Skin of body (tissue), 2 donors: ENCODE data around the gene SYCP2. TPM values are rescaled to one million over a fixed set of nuclear protein-coding genes. Genes with fewer than 3 reads are reported as not detected.
"Not testable (repeated sequence)": the region's sequence is repeated elsewhere in the genome, so short reads cannot be mapped to it uniquely, and the experiment has no call there.

Source experiments
- DNase-seq: peaks from one replicate; lab custom pipeline; 2025; lab: John Stamatoyannopoulos, UW
- total RNA-seq: library from RNA; depleted of rRNA; stranded (reverse); fragments of >200 nt; gene quantifications from one replicate; pipeline ENCODE4 v1.2.3, GENCODE V29; 2014

The SYCP2 gene
- total RNA-seq, 1 donor from 2014 or later = 5.8 TPM

DNA sequence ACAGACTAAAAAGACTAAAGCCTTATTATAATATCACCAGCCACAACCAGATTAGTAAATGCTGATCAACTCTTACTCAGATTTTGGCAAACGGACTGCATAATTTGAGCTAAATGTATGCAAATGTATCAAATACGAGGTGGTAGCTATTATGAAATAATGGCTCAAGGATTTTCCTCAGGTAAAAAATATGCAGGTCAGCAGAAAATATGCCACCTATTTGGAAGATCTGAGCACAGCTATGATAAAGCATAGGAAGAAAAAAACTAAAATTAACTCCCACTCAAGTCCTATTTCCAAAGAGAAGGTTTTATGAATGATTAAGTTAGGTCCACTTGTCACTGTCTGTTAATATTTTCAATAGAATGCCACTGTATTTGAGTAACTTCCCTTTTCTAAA is 22.4 kb downstream of the SYCP2 start:
- no peak for DNase-seq

DNA sequence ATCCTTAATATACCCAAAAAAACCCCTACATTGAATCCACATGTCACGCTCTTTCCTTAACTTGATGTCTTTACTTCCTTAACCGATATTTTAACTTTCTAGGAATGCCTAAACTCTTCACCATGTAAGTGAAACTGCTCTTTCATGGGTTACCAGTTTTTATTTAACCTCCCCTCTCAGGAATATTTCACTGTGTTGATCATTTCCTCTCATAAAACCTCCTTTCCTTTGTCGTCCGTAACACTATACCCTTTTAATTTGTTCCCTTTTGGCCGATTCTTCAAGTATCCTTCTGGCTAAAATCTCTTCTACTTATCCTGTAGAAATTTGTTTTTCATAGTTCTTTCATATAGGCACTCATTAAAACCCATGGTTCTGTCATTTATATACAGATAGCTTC is 24.6 kb downstream of the SYCP2 start:
- DNase-seq = no peak

DNA sequence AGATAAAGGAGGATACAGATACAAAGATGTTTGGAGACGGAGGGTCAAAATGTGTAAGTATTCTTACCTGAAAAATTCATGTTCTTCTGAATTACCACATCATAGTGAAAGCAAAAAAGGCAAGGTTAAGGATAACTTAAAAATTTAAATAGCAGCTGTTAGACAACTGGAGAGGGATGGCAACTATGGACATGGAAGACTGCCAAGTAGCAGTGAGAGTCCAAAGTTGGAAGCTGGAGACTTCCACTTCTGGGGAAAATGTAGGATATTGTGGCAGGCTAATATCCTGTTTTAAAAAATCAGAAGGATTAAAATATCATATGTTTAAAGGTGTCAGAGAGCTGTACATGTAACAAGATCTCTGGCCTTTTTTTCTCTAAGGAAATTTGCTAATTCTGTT is 29.8 kb downstream of the SYCP2 start:
- no peak for DNase-seq

DNA sequence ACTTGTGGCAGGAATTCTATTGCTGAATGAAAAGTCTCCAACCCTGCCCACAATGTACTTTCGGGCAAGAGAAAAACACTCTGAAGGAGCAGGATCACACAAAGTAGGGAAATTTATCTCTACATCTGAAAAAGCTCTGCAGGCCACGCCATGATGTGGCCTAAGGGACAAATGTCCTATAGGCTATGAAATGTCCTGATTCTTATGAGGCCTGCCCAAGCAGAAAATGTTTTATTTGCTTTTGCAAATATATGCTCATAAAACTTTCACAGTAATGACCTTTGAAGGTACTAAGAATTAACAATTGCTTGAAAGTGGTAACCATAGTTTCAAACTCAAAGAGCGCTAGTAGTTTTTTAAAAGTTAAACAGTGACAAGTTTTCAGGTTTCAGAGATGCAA is 31.0 kb downstream of the SYCP2 start:
- DNase-seq = no peak

DNA sequence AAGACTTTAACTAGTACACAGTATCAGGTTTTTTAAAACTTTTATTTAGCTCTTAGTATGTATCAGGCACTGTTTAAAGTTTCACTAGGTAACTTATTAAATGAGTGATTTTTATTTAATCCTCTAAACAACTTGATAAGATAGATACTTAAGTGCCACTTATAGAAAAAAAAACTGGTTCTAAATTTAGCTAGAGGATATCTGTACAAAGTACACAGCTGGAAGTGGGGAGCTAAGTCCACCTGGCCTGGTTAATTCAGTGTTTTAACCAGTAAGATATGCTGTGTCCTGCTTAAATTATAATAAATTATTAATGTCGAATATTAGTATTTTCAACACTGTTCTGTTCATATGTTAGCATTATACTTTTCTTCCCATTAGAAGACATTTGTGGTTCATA is 37.5 kb downstream of the SYCP2 start:
- no peak for DNase-seq

DNA sequence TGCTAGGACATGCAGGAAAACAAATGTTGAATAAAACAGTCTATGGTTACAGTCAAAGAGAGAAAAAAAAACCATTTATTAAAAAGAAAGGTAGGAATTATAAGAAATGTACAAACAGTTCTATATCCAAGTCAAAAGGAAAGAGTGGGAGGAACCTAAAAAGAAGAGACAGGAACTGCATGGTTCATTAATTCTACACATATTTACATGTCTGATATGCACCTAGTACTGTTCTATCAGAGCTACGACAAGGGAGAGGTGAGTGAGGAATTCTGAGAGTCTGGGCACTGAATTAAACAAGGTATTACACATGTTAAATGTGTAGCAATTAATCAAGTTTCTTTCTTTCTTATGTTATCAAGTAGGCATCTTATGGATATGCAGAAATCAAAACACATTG is 41.9 kb downstream of the SYCP2 start:
- DNase-seq = no peak

DNA sequence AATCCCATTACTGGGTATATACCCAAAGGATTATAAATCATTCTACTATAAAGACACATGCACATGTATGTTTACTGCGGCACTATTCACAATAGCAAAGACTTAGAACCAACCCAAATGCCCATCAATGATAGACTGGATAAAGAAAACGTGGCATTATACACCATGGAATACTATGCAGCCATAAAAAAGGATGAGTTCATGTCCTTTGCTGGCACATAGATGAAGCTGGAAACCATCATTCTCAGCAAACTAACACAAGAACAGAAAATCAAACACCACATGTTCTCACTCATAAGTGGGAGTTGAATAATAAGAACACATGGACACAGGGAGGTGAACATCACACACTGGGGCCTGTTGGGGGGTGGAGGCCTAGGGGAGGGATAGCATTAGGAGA is 43.4 kb downstream of the SYCP2 start:
- DNase-seq = not testable (repeated sequence)

DNA sequence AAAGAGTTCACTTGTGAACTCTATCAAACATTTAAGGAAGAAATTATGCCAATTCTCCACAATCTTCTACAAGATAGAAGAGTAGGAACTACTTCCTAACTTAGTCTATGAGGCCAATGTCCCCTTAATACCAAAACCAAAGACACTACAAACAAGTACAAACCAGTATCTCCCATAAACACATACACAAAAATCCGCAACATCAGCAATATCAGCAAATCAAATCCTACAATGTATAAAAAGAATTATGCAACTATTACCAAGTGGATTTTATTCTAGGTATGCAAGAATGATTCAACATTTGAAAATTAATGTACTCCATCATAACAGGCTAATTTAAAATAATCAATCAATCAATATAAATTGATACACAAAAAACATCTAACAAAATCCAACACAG is 45.4 kb downstream of the SYCP2 start:
- DNase-seq = no peak

DNA sequence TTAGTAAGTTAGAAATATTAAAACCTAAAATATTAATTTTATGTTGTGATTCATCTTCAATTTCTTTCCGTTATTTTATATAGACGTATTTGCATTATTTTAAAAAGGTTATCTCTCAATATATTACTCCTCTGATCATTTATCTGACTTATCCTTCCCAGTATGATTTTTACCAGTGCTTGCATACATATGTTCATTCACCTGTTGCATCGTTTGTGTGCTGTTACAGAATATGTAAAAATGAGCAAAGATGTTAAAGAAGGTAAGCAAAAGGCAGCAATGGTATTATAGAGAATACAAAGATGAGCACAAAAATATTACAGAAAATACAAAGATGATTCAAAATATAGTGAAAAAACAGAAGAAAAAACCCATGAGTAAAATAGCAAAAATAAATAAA is 48.9 kb downstream of the SYCP2 start:
- DNase-seq = no peak

DNA sequence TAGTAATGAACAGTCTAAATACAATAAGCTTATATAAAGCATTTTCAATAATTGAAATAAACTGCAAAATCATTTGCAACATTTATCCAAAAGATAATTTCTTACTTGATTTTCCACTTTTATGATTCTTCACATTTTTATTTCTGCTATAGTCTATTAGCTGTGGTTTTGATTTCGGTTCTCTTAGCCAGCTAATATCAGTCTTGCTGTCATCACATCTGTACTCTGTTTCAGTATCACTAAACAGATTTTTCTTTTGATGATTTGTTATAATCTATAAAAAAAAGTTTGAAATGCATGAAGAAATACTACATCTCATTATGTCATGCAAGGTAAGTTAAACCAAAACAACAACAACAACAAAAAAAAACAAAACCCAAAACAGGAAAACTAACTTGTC is 53.2 kb downstream of the SYCP2 start:
- no peak for DNase-seq

DNA sequence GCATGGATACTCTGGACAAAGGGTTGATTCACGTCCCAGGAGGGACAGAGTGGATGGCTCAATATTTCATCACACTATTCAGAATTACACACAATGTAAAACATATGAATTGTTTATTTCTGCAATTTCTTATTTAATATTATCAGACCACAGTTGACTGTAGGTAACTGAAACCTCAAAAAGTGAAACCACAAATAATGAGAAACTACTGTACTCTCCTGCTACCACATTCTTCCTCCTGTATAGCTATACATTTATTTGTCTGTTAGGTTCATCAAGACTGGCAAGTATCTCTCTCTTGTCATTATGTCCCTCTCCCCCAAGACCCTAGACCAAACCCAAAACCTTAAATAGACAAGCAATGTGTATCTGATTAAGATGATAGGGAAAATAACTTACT is 60.0 kb downstream of the SYCP2 start:
- no peak for DNase-seq

DNA sequence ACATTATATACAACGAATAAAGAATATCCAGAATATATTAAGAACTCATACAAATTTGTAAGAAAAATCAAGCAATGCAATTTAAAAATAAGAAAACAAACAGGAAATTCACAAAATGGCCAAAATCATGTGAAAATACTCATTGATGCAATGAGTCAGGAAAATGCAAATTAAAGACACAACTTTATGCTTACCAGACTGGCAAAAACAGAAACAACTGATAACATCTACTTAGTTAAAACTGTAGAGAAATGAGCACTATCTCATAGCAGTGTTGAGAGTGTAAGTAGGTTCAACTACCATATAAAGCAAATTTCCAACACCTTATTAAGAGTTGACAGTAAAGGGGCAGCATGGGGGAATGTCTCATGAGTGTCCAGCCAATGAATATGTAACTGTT is 62.3 kb downstream of the SYCP2 start:
- DNase-seq = no peak

DNA sequence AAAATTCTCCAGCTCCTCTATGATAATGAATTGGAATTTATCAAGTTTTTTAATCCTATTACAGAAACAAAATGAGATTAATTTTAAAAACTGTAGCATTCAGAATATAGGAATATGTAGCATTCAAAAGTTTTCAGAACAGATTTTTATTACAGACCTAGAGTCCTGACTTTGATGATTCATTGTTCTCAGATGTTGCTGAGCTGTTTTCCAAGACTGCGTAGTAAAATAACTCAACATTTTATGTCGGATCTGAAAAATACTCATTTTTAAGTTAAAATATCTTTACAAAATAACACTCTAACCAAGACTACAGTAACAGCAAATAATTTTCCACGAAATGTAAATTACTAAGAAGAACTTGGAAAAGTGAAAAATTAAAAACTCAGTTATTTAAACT is 67.1 kb downstream of the SYCP2 start:
- no peak for DNase-seq

DNA sequence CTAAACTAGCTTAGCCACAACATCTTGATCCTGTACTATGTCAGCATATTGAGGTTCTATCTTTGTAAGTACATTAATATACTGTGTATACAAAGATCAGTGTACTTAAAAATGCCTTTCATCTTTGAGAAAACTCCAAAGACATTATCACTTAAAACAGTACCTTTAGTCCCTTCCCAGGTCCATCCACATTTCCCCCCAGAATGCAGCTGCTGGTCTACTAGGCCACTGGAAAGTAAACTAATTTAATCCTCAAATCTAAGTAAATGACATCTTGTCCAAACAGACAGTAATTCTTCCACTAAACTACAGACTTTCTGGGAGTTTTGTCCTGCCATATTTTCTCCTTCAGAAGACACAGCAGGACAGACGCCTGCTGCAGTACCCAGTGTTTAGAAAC is 68.7 kb downstream of the SYCP2 start:
- no peak for DNase-seq

DNA sequence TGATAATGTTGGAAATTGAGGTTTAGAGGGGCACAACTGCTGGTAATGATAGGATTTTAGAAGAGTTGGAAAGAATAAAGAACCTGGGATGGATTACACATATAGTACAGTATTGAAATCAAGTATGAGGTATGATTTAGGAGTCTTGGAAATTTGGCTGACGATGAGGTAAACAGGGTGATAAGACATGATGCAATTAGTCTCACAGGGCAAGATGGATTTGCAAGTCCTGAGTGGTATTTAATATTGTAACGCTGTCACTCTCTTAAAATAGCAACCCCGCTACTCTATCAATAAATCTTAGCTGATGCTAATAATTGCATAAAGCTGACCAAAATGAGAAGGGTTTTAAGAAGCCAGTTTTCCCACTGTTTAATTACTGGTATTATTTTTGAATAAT is 70.4 kb downstream of the SYCP2 start:
- no peak for DNase-seq

DNA sequence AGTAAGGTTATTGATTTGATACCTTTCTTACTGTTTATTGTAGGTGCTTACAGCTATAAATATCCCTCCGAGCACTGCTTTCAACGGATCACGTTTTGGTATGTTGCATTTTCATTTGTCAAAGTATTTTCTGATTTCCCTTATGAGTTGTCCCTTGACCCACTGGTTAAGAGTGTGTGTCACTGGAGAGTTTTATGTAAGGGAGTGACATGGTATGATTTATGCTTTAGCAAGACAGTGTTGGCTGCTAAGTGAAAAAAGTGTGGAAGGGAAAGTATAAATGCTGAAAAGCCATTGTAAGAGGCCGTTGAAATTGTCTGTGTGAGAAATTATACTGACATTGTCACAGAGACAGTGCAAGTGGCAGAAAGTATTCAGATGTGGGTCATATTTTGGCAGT is 72.0 kb downstream of the SYCP2 start:
- no peak for DNase-seq

DNA sequence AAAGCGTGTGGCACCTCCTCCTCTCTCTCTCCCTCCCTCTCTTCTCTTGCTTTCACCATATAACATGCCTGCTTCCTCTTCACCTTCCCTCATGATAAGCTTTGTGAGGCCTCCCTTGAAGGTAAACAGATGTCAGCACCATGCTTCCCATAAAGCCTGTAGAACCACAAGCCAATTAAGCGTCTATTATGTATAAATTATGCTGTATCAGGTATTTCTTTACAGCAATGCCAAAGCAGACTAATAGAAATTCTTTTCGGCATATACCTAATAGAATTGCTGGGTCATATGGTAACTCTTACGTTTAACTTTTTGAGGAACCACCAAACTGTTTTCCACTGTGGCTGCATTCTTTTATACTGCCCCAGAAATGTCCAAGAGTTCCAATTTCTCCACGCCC is 75.0 kb downstream of the SYCP2 start:
- no peak for DNase-seq

DNA sequence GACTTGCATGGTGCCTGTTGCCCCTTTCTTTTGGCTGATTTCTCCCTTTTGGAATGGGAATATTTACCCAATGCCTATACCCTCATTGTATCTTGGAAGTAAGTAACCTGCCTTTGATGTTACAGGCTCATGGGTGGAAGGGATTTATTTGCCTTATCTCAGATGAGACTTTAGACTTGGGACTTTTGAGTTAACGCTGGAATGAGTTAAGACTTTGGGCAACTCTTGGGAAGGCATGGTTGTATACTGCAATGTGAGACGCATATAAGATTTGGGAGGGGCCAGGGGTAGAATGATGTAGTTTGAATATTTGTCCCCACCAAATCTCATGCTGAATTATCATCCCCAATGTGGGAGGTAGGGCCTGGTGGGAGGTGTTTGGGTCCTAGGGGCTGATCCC is 75.5 kb downstream of the SYCP2 start:
- no peak for DNase-seq

DNA sequence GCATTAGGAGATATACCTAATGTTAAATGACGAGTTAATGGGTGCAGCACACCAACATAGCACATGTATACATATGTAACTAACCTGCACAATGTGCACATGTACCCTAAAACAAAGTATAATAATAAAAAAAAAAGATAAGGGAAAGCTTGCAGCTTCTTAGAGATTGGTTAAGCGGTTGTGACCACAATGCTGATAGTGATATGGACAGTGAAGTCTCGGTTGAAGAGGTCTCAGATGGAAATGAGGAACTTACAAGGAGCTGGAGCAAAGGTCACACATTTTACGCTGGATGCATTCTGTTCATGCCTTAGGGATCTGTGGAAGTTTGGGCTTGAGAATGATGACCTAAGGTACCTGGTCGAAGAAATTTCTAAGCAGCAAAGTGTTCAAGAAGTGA is 76.5 kb downstream of the SYCP2 start:
- DNase-seq = not testable (repeated sequence)

DNA sequence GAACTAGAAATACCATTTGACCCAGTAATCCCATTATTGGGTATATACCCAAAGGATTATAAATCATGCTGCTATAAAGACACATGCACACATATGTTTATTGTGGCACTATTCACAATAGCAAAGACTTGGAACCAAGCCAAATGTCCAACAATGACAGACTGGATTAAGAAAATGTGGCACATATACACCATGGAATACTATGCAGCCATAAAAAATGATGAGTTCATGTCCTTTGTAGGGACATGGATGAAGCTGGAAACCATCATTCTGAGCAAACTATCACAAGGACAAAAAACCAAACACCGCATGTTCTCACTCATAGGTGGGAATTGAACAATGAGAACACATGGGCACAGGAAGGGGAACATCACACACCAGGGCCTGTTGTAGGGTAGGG is 76.9 kb downstream of the SYCP2 start:
- DNase-seq = not testable (repeated sequence)

DNA sequence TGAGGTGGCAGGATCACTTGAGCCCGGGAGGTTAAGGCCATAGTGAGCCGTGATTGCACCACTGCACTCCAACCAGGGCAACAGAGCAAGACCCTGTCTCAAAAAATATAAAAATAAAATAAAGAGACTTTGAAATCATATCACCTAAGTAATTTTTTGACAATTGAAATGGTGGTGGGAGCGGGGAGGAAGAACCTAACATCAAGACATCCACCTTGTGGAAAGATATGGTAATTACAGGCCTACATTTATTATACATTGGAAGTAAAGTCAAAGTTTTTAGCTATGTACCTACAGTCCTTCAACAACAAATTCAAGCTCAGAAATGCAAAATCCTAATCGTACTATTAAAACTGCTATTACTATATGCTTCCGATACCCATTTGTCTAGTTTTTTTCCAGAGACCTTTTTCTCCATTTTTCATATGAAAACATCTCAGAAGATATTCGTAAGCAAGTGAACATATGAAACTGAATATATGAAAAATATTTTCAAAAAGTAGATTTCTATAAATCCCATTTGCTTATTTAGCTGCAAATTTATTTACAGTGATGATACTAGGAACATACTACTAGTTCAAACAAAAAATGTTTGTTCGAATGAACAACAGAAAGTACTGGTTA is 83.3 kb downstream of the SYCP2 start:
- DNase-seq = no peak

DNA sequence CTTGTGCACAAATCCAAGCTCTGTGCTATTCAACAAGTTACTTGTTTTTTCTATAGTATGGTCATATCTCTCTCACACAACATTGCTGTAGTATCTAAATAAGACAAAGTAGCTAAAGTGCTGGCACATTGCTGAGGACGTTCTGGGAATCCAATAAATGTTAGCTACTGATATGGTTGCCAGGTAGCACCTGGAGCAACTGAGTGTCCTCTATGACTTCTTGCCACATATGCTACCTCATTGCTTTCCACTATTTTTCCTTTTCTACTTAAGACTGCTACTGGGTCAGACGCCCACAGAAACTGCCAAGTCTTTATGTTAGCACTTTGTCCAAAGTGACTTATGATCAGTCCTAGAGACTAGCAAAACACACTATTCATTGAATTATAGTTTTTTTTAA is 85.3 kb downstream of the SYCP2 start:
- DNase-seq = no peak

DNA sequence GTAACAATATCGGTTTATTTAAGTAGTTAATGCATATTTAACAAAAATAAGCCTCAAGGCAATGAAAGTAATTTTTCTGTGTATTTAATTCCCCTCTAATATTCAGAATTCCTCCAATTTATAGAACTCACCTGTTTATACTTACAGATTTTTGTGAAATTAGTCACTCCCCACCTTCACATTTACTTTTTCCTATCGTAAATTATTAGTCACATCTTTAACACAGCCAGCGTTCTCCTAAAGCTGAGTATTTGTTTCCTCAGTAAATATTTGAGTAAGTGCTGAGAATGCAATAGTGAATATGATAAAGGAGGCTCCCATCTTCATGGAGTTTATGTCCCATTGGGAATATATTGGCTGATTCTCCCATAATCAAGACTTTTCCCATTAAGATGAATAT is 88.0 kb downstream of the SYCP2 start:
- no peak for DNase-seq

DNA sequence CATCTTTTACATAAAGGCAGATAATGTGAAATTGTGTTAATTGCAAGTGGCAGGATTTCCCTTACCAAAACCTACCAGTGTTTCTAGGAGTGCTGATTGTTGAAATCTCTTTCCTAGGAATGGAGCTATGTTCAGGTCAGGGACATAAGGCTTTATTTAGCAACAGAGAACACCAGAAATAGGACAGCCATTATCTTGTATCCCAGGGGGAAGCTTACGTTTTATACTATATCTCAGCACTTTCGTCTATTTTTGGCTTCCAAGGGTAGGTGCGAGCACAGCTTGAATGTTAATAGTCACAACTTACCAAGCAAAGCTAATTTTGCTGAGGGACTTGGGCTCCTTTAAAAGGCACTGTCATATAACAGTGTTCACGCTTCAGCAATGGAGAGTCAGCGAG is 94.0 kb downstream of the SYCP2 start:
- no peak for DNase-seq
